Stomach (tissue), 9 donors: ENCODE data around the gene IL24. TPM values are rescaled to one million over a fixed set of nuclear protein-coding genes. Genes with fewer than 3 reads are reported as not detected.
A peak's percentile ranks its signal among the peaks of the same experiment; 100 is the strongest.

Experiments
- DNase-seq, 2 donors: peaks; one replicate each; pipeline versions ENCODE4 v3.0.0 to v3.0.0-alpha.2; 2013 to 2019
- H3K27ac ChIP-seq, 5 donors: fragments of 200-600 bp in 4 of 5; sonication (generic) in 4 of 5; one replicate each; pipeline ENCODE4 v1.5.1; 2013 to 2019; ENCODE audit warnings: mild to moderate bottlenecking in 1 of 5, moderate library complexity in 1 of 5
- H3K27me3 ChIP-seq, 3 donors: fragments of 200-600 bp; sonication (generic); one replicate each; pipeline ENCODE4 v1.5.1; 2017 to 2019; ENCODE audit warnings: mixed run types in 1 of 3
- H3K36me3 ChIP-seq, 4 donors: fragments of 200-600 bp; sonication (generic); 1 replicate in 3 of 4; 2 replicates in 1 of 4; pipeline ENCODE4 v1.5.1; 2016 to 2019
- H3K4me1 ChIP-seq, 4 donors: fragments of 200-600 bp; sonication (generic); one replicate each; pipeline ENCODE4 v1.5.1; 2016 to 2019
- H3K4me3 ChIP-seq, 4 donors: fragments of 200-600 bp; sonication (generic) in 3 of 4; one replicate each; pipeline ENCODE4 v1.5.1; 2016 to 2019; ENCODE audit warnings: mild to moderate bottlenecking in 1 of 4
- H3K9me3 ChIP-seq, 4 donors: fragments of 200-600 bp; sonication (generic); one replicate each; pipeline ENCODE4 v1.5.1; 2016 to 2019
- CTCF ChIP-seq, 7 experiments: fragments of 450-650 bp in 4 of 7; fragments of 200-600 bp in 3 of 7; sonication (generic) in 3 of 7; IDR thresholded peaks; one replicate each; pipeline ENCODE4 v1.5.1; 2016 to 2019; ENCODE audit warnings: antibody characterized with exemption in 7 of 7, control low read depth in 2 of 7, mild to moderate bottlenecking in 1 of 7
- EP300 ChIP-seq: sonication (generic); formaldehyde crosslinking; IDR thresholded peaks from one replicate; pipeline ENCODE4 v1.6.1; 2017; ENCODE audit warnings: antibody characterized with exemption
- POLR2A ChIP-seq, 4 donors: fragments of 450-650 bp; IDR thresholded peaks; one replicate each; pipeline ENCODE4 v1.6.1; 2016; ENCODE audit warnings: antibody characterized with exemption in 4 of 4, control low read depth in 2 of 4, mild to moderate bottlenecking in 1 of 4, moderate library complexity in 1 of 4
- POLR2AphosphoS5 ChIP-seq, 3 donors: sonication (generic); formaldehyde crosslinking; IDR thresholded peaks; one replicate each; pipeline ENCODE4 v1.6.1; 2016; ENCODE audit warnings: antibody characterized with exemption in 3 of 3
- WGBS, 5 donors: extraction: QIAGEN DNeasy Blood & Tissue Kit in 3 of 5; methylation state at CpG; one replicate each; pipeline versions ENCODE4 v1.1.5 to v1.1.7; 2013 to 2018; 5-methylcytosine and 5-hydroxymethylcytosine counted together
- intact Hi-C: fragments of 100-400 bp; cut with DNase I; formaldehyde crosslinking; loops from one replicate; pipeline ENCODE4 v1.15.1; 2023; ENCODE audit warnings: low total_unique reads
- polyA plus RNA-seq, 3 donors: library from polyadenylated mRNA; stranded (reverse); fragments of 200-250 nt; gene quantifications; one replicate each; pipeline ENCODE4 v1.2.3, GENCODE V29; 2013
- total RNA-seq, 5 donors: library from RNA; depleted of rRNA; stranded (reverse); fragments of >200 nt; gene quantifications; one replicate each; pipeline versions ENCODE4 v1.1.0 to v1.2.3, GENCODE V29; 2014 to 2016
- donor health status: healthy with polysubstance abuse.
- donor health status: Bipolar disorder and iron deficiency.
- donor health status: healthy.

IL24 gene
- total and polyA plus RNA-seq, 8 donors: 1.00 TPM; not detected in 7

- Histone ChIP-seq H3K27me3 (peaks cover 0 to 16% (median 0%) of the 10 kb centered on the region in 3 donors), H3K36me3 (no peaks in the 10 kb centered on the region), H3K4me3 (no peak overlapping the region), H3K9me3 (no peaks in the 10 kb centered on the region), H3K27ac (peak overlapping the region in 2 of 5 donors; percentile 22 to 24), H3K4me1 (peaks cover 5 to 17% (median 11%) of the 10 kb centered on the region in 4 donors)
- no peak for DNase-seq
- intact Hi-C loops: no loop called here
- TF ChIP-seq POLR2AphosphoS5 (IDR thresholded peaks at IDR 0.05) (no peak), POLR2A (IDR thresholded peaks at IDR 0.05) (no peak), CTCF (IDR thresholded peaks at IDR 0.05) (no peak), EP300 (no peak)
- 71 to 81% (median 72%) methylated on average over 3 of the region's 3 CpGs for WGBS, 5 donors
Observed at GRCh38 chr1:206896261-206896660, 982 bp upstream of the IL24 start.

GRCh38 chr1:206898089-206898914 lies 1.1 kb downstream of the IL24 start:
- TF ChIP-seq POLR2AphosphoS5 (IDR thresholded peaks at IDR 0.05): no peak
- TF ChIP-seq POLR2A (IDR thresholded peaks at IDR 0.05): no peak
- TF ChIP-seq CTCF (IDR thresholded peaks at IDR 0.05): no peak
- TF ChIP-seq EP300: no peak
- no peak for DNase-seq

GRCh38 chr1:206898915-206899431 lies 1.7 kb downstream of the IL24 start:
- H3K4me1 ChIP-seq: peaks cover 5 to 17% (median 11%) of the 10 kb centered on the region in 4 donors
- H3K9me3 ChIP-seq: no peaks in the 10 kb centered on the region
- TF ChIP-seq POLR2AphosphoS5 (IDR thresholded peaks at IDR 0.05) (no peak), POLR2A (IDR thresholded peaks at IDR 0.05) (no peak), EP300 (no peak), CTCF (IDR thresholded peaks at IDR 0.05) (no peak)
- intact Hi-C loops: no loop called here
- DNase-seq: no peak
- 86 to 88% (median 86%) methylated on average over 11 to 13 of the region's 13 CpGs for WGBS, 5 donors
- no peaks in the 10 kb centered on the region for H3K36me3 ChIP-seq
- no peak overlapping the region for H3K4me3 ChIP-seq
- peaks cover 0 to 8% (median 0%) of the 10 kb centered on the region in 3 donors for H3K27me3 ChIP-seq
- H3K27ac ChIP-seq: no peak overlapping the region

More at GRCh38 chr1:206898089-206898914, 1.1 kb downstream of the IL24 start:
- no peaks in the 10 kb centered on the region for H3K9me3 ChIP-seq
- WGBS, 5 donors: 73 to 80% (median 79%) methylated on average over 11 of the region's 11 CpGs
- no peak overlapping the region for H3K27ac ChIP-seq
- no peak overlapping the region for H3K4me3 ChIP-seq
- H3K27me3 ChIP-seq: peaks cover 0 to 8% (median 0%) of the 10 kb centered on the region in 3 donors
- intact Hi-C loops: no loop called here
- no peaks in the 10 kb centered on the region for H3K36me3 ChIP-seq
- peaks cover 5 to 17% (median 11%) of the 10 kb centered on the region in 4 donors for H3K4me1 ChIP-seq

GRCh38 chr1:206899717-206900116 lies 2.5 kb downstream of the IL24 start:
- H3K9me3 ChIP-seq: no peaks in the 10 kb centered on the region
- H3K36me3 ChIP-seq: no peaks in the 10 kb centered on the region
- H3K27me3 ChIP-seq: peaks cover 0 to 8% (median 0%) of the 10 kb centered on the region in 3 donors
- DNase-seq: no peak
- H3K4me3 ChIP-seq: no peak overlapping the region
- TF ChIP-seq POLR2AphosphoS5 (IDR thresholded peaks at IDR 0.05): no peak
- TF ChIP-seq POLR2A (IDR thresholded peaks at IDR 0.05): no peak
- TF ChIP-seq CTCF (IDR thresholded peaks at IDR 0.05): no peak
- TF ChIP-seq EP300: no peak
- H3K4me1 ChIP-seq: peaks cover 5 to 17% (median 11%) of the 10 kb centered on the region in 4 donors
- 65 to 94% (median 78%) methylated on average over 5 of the region's 5 CpGs for WGBS, 5 donors
- intact Hi-C loops: loop anchor here (10.0 kb wide), 1 partner anchor 165 kb away; no protein-coding TSS in a partner anchor
- H3K27ac ChIP-seq: no peak overlapping the region
